Measurements from ENCODE around the gene NFKBIE. TPM values are rescaled to one million over a fixed set of nuclear protein-coding genes. Genes with fewer than 3 reads are reported as not detected.
"Not testable (repeated sequence)": the region's sequence is repeated elsewhere in the genome, so short reads cannot be mapped to it uniquely, and the experiment has no call there.

NFKBIE gene
- total RNA-seq, 2 experiments from 2014 or later = 17.2 to 19.9 TPM

- Mint-ChIP-seq H3K36me3 (ENCODE audit: low read depth) (peaks cover 7% of the 10 kb centered on the region), H3K27ac (peak overlapping the region; percentile 94), H3K4me3 (peak overlapping the region; percentile 75), H3K4me1 (peaks cover 31% of the 10 kb centered on the region), H3K27me3 (no peaks in the 10 kb centered on the region), H3K9me3 (ENCODE audit: low read depth) (no peaks in the 10 kb centered on the region)
- ATAC-seq = peak; percentile 78
- POLR2A ChIA-PET = interaction anchor here (0.6 to 1.8 kb wide), 4 partner anchors 9 to 536 kb away, joined by 3 to 15 read pairs (median 4); partner anchors contain the start of gene HSP90AB1
- DNase-seq = peak; percentile 88
- intact Hi-C loops (cut with DNase I, micrococcal nuclease) = loop anchor here (1.0 to 5.0 kb wide), 9 partner anchors 8 to 149 kb away; partner anchors contain the start of genes CDC5L (in 1 of the 2), MRPL14 (in 1 of the 2), NFKBIE (in 1 of the 2) and SLC29A1 (in 1 of the 2)
- CTCF ChIA-PET = interaction anchor here (0.6 to 1.7 kb wide), 6 partner anchors 13 to 77 kb away, joined by 3 to 8 read pairs (median 4); no protein-coding TSS in a partner anchor
Measured at GRCh38 chr6:44237813-44238433, 27.4 kb downstream of the NFKBIE start.

GRCh38 chr6:44237021-44237812 lies 28.1 kb downstream of the NFKBIE start:
- Mint-ChIP-seq H3K27ac (peak overlapping the region; percentile 94), H3K36me3 (ENCODE audit: low read depth) (peaks cover 12% of the 10 kb centered on the region), H3K9me3 (ENCODE audit: low read depth) (no peaks in the 10 kb centered on the region), H3K27me3 (no peaks in the 10 kb centered on the region), H3K4me3 (peak overlapping the region; percentile 75), H3K4me1 (peaks cover 29% of the 10 kb centered on the region)
- intact Hi-C loops (cut with DNase I, micrococcal nuclease) = loop anchor here (1.0 to 5.0 kb wide), 3 partner anchors 13 to 141 kb away; no protein-coding TSS in a partner anchor
- DNase-seq = peak; percentile 89
- ATAC-seq = peak; percentile 87
- POLR2A ChIA-PET = interaction anchor here (0.8 to 1.8 kb wide), 3 partner anchors 10 to 51 kb away, joined by 3 to 15 read pairs (median 6); partner anchors contain the start of gene HSP90AB1
- CTCF ChIA-PET = interaction anchor here (0.5 to 1.7 kb wide), 7 partner anchors 9 to 76 kb away, joined by 3 to 8 read pairs (median 3); no protein-coding TSS in a partner anchor

GRCh38 chr6:44235891-44236516 lies 29.3 kb downstream of the NFKBIE start:
- H3K4me3 Mint-ChIP-seq = no peak overlapping the region
- no peaks in the 10 kb centered on the region for H3K9me3 Mint-ChIP-seq (ENCODE audit: low read depth)
- H3K27me3 Mint-ChIP-seq = no peaks in the 10 kb centered on the region
- ATAC-seq = no peak
- POLR2A ChIA-PET = interaction anchor here (0.6 to 2.8 kb wide), 2 partner anchors 11 to 14 kb away, joined by 8 read pairs; partner anchors contain the start of gene HSP90AB1
- peaks cover 21% of the 10 kb centered on the region for H3K36me3 Mint-ChIP-seq (ENCODE audit: low read depth)
- peaks cover 26% of the 10 kb centered on the region for H3K4me1 Mint-ChIP-seq
- H3K27ac Mint-ChIP-seq = no peak overlapping the region
- DNase-seq = no peak
- CTCF ChIA-PET = interaction anchor here (0.6 to 2.8 kb wide), 12 partner anchors 8 to 779 kb away, joined by 3 to 16 read pairs (median 4); partner anchors contain the start of gene HSP90AB1
- intact Hi-C loops (cut with DNase I, micrococcal nuclease) = loop anchor here in 1 of 2 experiments (5.0 kb wide), 1 partner anchor 139 kb away; no protein-coding TSS in a partner anchor

GRCh38 chr6:44235269-44235668 lies 30.1 kb downstream of the NFKBIE start:
- ATAC-seq (no peak), DNase-seq (no peak)
- ChIA-PET POLR2A (interaction anchor here (2.8 kb wide), 1 partner anchor 12 kb away, joined by 8 read pairs; the partner anchor contains the start of gene HSP90AB1), CTCF (interaction anchor here (0.6 to 2.8 kb wide), 10 partner anchors 9 to 779 kb away, joined by 3 to 16 read pairs (median 4); partner anchors contain the start of gene HSP90AB1)
- H3K27me3 Mint-ChIP-seq = no peaks in the 10 kb centered on the region
- intact Hi-C loops (cut with DNase I, micrococcal nuclease) = loop anchor here in 1 of 2 experiments (5.0 kb wide), 1 partner anchor 138 kb away; no protein-coding TSS in a partner anchor
- H3K27ac Mint-ChIP-seq = no peak overlapping the region
- H3K4me3 Mint-ChIP-seq = no peak overlapping the region
- peaks cover 28% of the 10 kb centered on the region for H3K36me3 Mint-ChIP-seq (ENCODE audit: low read depth)
- H3K4me1 Mint-ChIP-seq = peaks cover 26% of the 10 kb centered on the region
- no peaks in the 10 kb centered on the region for H3K9me3 Mint-ChIP-seq (ENCODE audit: low read depth)

GRCh38 chr6:44234101-44235025 lies 31.0 kb downstream of the NFKBIE start:
- no peaks in the 10 kb centered on the region for H3K9me3 Mint-ChIP-seq (ENCODE audit: low read depth)
- H3K27ac Mint-ChIP-seq = no peak overlapping the region
- POLR2A ChIA-PET = interaction anchor here (2.8 kb wide), 1 partner anchor 13 kb away, joined by 8 read pairs; the partner anchor contains the start of gene HSP90AB1
- no peak for ATAC-seq
- H3K27me3 Mint-ChIP-seq = no peaks in the 10 kb centered on the region
- peaks cover 31% of the 10 kb centered on the region for H3K36me3 Mint-ChIP-seq (ENCODE audit: low read depth)
- H3K4me3 Mint-ChIP-seq = no peak overlapping the region
- DNase-seq = peak; percentile 38
- intact Hi-C loops (cut with DNase I, micrococcal nuclease) = loop anchor here in 1 of 2 experiments (1.0 to 5.0 kb wide), 2 partner anchors 62 to 137 kb away; no protein-coding TSS in a partner anchor
- H3K4me1 Mint-ChIP-seq = peaks cover 25% of the 10 kb centered on the region
- CTCF ChIA-PET = interaction anchor here (0.9 to 2.8 kb wide), 8 partner anchors 10 to 62 kb away, joined by 3 to 16 read pairs (median 4); partner anchors contain the start of gene HSP90AB1

GRCh38 chr6:44233567-44234100 lies 31.7 kb downstream of the NFKBIE start:
- no peak overlapping the region for H3K27ac Mint-ChIP-seq
- peaks cover 38% of the 10 kb centered on the region for H3K36me3 Mint-ChIP-seq (ENCODE audit: low read depth)
- peaks cover 18% of the 10 kb centered on the region for H3K4me1 Mint-ChIP-seq
- H3K9me3 Mint-ChIP-seq (ENCODE audit: low read depth) = no peaks in the 10 kb centered on the region
- no peaks in the 10 kb centered on the region for H3K27me3 Mint-ChIP-seq
- POLR2A ChIA-PET = interaction anchor here (2.8 kb wide), 1 partner anchor 14 kb away, joined by 8 read pairs; the partner anchor contains the start of gene HSP90AB1
- no peak for DNase-seq
- CTCF ChIA-PET = interaction anchor here (0.9 to 2.8 kb wide), 6 partner anchors 9 to 61 kb away, joined by 3 to 16 read pairs (median 5); no protein-coding TSS in a partner anchor
- H3K4me3 Mint-ChIP-seq = no peak overlapping the region
- no peak for ATAC-seq
- intact Hi-C loops (cut with DNase I, micrococcal nuclease) = loop anchor here in 1 of 2 experiments (1.0 kb wide), 1 partner anchor 61 kb away; no protein-coding TSS in a partner anchor

GRCh38 chr6:44232676-44233566 lies 32.4 kb downstream of the NFKBIE start:
- H3K9me3 Mint-ChIP-seq (ENCODE audit: low read depth) = no peaks in the 10 kb centered on the region
- H3K36me3 Mint-ChIP-seq (ENCODE audit: low read depth) = peaks cover 38% of the 10 kb centered on the region
- ChIA-PET POLR2A (no interaction called here), CTCF (interaction anchor here (1.1 kb wide), 1 partner anchor 8 kb away, joined by 4 read pairs; no protein-coding TSS in a partner anchor)
- DNase-seq (no peak), ATAC-seq (no peak)
- intact Hi-C loops (cut with DNase I, micrococcal nuclease) = no loop called here
- H3K27ac Mint-ChIP-seq = peak overlapping the region; percentile 58
- no peaks in the 10 kb centered on the region for H3K27me3 Mint-ChIP-seq
- no peak overlapping the region for H3K4me3 Mint-ChIP-seq
- peaks cover 11% of the 10 kb centered on the region for H3K4me1 Mint-ChIP-seq

GRCh38 chr6:44231426-44231825 lies 33.9 kb downstream of the NFKBIE start:
- peaks cover 41% of the 10 kb centered on the region for H3K36me3 Mint-ChIP-seq (ENCODE audit: low read depth)
- H3K4me1 Mint-ChIP-seq; H3K4me3 Mint-ChIP-seq; DNase-seq; ATAC-seq; H3K27me3 Mint-ChIP-seq; intact Hi-C loops (cut with DNase I, micrococcal nuclease); POLR2A ChIA-PET; H3K9me3 Mint-ChIP-seq (ENCODE audit: low read depth); H3K27ac Mint-ChIP-seq: not testable (repeated sequence)
- CTCF ChIA-PET = interaction anchor here (0.7 kb wide), 1 partner anchor 135 kb away, joined by 3 read pairs; no protein-coding TSS in a partner anchor

Data from activated CD4-positive, alpha-beta T cell treated with anti-CD3 and anti-CD28 coated beads for 36 hours (primary cell).